Endothelial cell of umbilical vein (primary cell): ENCODE results near the gene GCSAML.

Source experiments
- MAX ChIP-seq: IDR thresholded peaks from 2 replicates; pipeline ENCODE4 v1.6.1; 2011; ENCODE audit not compliant: insufficient read depth, insufficient read length
- POLR2A ChIP-seq: IDR thresholded peaks from 2 replicates; pipeline ENCODE4 v1.6.1; 2012; ENCODE audit warnings: low read depth, mild to moderate bottlenecking, control low read depth, low read length

DNA sequence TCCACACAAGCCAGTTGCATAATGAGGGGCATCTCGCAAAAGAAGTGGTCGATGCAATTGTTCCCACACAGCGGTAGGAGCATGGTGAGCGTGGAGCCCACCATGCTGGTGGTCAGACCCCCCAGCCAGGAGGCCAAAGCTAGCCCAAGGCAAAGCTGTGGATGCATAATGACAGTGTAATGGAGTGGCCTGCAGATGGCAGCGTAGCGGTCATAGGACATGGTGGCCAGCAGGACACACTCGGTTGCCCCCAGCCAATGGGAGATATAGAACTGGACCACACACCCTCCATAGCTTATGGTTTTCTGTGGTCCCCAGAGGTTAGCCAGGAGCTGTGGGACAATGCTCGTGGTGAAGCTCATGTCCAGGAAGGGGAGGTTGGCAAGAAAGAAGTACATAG, 17.0 kb upstream of the GCSAML start:
- TF ChIP-seq POLR2A (no peak), MAX (no peak)
